GM19035 (cell line): Measurements from ENCODE around the gene DSCAM.
"Not testable (repeated sequence)": the region's sequence is repeated elsewhere in the genome, so short reads cannot be mapped to it uniquely, and the experiment has no call there.

ENCODE experiments used
- ATAC-seq: cut with Tn5 transposase; IDR thresholded peaks from one replicate; pipeline ENCODE4 v1.9.1; 2021; ENCODE audit not compliant: unreplicated experiment

DSCAM gene

GRCh38 chr21:40073642-40074041, 773.3 kb downstream of the DSCAM start:
- no peak for ATAC-seq

GRCh38 chr21:40070871-40071270, 776.1 kb downstream of the DSCAM start:
- ATAC-seq, result no peak

GRCh38 chr21:40067751-40068150, 779.2 kb downstream of the DSCAM start:
- no peak for ATAC-seq

GRCh38 chr21:40066221-40066620, 780.7 kb downstream of the DSCAM start:
- no peak for ATAC-seq

GRCh38 chr21:40060083-40060677, 786.8 kb downstream of the DSCAM start:
- ATAC-seq, result no peak

DNA sequence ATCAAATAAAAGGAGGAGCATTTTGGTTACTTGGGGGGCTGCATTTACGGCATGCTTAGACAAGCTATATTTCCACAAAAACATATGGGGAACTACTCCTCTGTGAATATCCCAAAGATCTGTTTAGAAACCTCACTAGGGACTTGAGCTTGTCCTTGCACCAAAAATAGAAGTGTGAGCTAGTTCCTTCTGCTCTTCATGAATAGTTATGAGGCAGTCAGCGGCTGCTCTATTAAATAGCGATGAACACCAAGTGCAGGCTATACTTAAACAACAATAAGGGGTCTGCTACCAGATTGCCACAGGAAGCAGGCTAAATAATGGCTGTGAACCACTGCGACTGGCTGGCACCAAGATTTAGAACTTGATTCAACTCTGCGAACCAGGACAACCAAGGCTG, 789.6 kb downstream of the DSCAM start:
- ATAC-seq, result no peak

DNA sequence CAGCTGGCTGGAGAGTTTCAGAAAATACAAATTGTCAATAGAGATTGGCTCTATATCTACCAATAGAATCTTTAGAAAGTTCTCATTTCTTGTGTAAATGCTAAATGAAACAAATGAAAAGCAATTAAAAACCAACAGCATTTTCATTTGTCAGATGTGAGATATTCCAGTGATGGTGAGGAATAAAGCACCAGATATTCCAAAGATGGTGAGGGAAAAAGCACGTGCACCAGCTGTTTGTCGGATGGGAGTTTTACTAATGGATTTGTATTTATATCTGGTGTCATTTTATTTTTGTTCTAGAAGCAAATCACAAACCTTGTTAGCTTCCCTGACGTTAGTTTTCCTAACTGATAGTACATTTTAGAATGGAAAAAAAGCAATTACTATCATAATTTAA, 790.9 kb downstream of the DSCAM start:
- ATAC-seq, result no peak

DNA sequence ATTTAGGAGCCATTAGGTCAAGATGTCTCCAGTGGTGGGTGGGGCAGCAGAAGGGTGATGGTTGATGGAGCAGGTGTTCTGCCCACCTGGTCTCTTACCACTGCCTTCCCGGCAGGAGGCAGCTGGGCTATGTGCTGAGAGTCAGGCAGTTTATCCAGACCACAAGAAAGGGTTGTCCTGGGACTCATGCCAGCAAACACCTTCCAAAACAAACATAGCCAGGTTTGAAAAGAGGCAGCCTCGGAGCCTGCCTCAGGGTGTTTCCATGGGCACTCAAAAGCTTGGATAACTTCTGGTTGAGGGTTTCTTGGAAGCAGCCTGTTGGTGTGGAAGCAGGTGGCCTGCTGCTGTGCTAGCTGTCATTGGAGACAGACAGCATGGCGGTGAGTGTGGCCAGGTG, 792.6 kb downstream of the DSCAM start:
- no peak for ATAC-seq

GRCh38 chr21:40053007-40053406, 794.0 kb downstream of the DSCAM start:
- ATAC-seq, result no peak

- ATAC-seq, result no peak
Observed at GRCh38 chr21:40052276-40052675, 794.7 kb downstream of the DSCAM start.

DNA sequence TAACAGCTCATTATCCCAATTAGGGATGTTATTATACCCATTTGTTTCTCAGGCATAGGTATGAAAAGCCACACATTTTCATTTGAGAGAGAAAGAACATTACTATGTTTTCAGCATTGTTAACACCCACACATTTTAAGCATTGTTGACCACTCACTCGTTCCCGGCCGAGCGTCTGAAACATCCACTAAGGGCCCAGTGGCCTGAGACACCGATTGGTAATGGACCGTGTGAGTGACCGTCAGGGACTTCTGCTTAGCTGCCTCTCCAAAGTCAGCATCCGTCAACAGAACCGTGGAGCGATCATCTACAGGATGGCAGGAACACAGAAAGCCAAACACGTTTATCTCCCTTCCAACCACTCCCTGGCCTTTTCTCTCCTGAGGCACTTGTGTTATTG, 795.2 kb downstream of the DSCAM start:
- no peak for ATAC-seq

- ATAC-seq, result no peak
Observed at GRCh38 chr21:40049931-40050290, 797.0 kb downstream of the DSCAM start.

GRCh38 chr21:40049031-40049930, 797.7 kb downstream of the DSCAM start:
- ATAC-seq, result no peak

DNA sequence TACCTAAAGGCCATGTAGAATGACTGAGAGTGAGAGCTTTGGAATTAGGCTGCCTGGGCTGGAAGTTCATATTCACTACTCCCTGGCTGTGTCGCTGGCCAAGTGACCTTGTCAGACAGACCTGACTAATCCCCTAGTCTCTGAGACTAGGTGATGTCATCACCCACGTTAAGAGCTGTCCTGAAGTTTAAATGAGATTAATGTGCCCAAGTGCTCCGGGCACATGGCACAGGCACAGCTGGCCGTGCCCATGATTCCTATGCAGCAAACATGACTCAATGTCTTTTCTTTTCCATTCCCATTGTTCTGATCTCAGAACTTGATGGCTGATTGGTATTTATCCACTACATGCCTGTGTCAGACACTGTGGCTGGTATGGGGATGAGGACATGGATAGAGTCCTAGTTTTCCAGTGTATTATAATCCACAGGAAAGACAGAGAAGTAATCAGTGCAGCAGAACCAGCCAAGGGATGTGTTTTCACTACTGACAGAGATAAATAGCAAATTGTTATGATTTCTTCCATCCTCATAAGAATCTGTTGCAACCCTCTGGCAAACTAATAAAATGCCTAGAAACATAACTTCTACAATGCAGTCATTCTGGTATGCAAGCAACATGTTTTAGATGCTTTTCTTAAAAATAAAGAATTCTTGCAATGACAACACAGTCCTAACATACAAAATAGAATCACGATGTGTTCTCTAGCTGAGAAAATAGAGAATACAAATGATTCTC, 798.8 kb downstream of the DSCAM start:
- no peak for ATAC-seq

DNA sequence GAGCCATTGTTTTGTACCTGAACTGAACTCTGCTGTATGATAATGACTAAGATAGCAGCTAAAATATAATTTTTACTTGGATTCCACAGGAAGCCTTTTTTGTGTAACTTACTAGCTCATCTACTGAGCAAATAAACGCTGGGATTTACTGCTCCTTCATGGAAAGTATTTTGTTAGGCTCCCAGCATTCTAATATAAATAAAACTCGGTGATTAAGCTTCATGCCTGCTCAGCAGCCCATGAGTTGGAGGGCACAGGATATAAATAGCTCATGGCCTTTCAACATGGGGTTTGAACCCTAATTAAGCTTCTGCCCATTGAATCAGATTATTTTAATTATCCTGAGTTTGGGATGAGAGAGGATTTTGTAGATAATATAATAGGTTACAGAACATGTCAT, 799.7 kb downstream of the DSCAM start:
- ATAC-seq, result no peak

- no peak for ATAC-seq
Observed at GRCh38 chr21:40043866-40044265, 803.1 kb downstream of the DSCAM start.

GRCh38 chr21:40043423-40043822, 803.5 kb downstream of the DSCAM start:
- no peak for ATAC-seq

GRCh38 chr21:40041446-40041845, 805.5 kb downstream of the DSCAM start:
- ATAC-seq, result no peak

GRCh38 chr21:40033156-40033782, 813.7 kb downstream of the DSCAM start:
- not testable (repeated sequence) for ATAC-seq

- ATAC-seq, result no peak
Observed at GRCh38 chr21:40029888-40030287, 817.1 kb downstream of the DSCAM start.

- not testable (repeated sequence) for ATAC-seq
Observed at GRCh38 chr21:40028393-40028792, 818.6 kb downstream of the DSCAM start.
